Measurements from ENCODE around the gene TUBB2A.
"Not testable (repeated sequence)": the region's sequence is repeated elsewhere in the genome, so short reads cannot be mapped to it uniquely, and the experiment has no call there.

GRCh38 chr6:3170676-3171075 lies 13.3 kb upstream of the TUBB2A start:
- not testable (repeated sequence) for TF ChIP-seq YY1 (IDR thresholded peaks at IDR 0.05; ENCODE audit: insufficient read depth, insufficient read length); ZNF274 (IDR thresholded peaks at IDR 0.05; ENCODE audit: low read depth, low read length)

Measured in NT2/D1 (cell line).